Astrocyte (in vitro differentiated cells and primary cell): ENCODE results near the gene STXBP3. TPM values are rescaled to one million over a fixed set of nuclear protein-coding genes. Genes with fewer than 3 reads are reported as not detected.

Experiments used
- DNase-seq: peaks from one replicate; pipeline ENCODE4 v3.0.0-alpha.2; 2010; ENCODE audit warnings: low read depth
- FAIRE-seq: peaks from 2 replicates; lab custom pipeline; 2011; peaks lifted over from hg19 to GRCh38; lab: Jason Lieb, UNC
- H2AFZ ChIP-seq: 2 replicates; pipeline ENCODE4 v1.6.0; 2012; ENCODE audit warnings: low read depth, low read length, inconsistent platforms
- H3K27ac ChIP-seq: 2 replicates; pipeline ENCODE4 v1.5.1; 2011; ENCODE audit warnings: low read depth, low read length, inconsistent platforms
- H3K27me3 ChIP-seq: 2 replicates; pipeline ENCODE4 v1.6.0; 2011; ENCODE audit warnings: low read length, inconsistent platforms; ENCODE audit not compliant: insufficient read depth
- H3K36me3 ChIP-seq: 2 replicates; pipeline ENCODE4 v1.5.1; 2011; ENCODE audit warnings: low read length, inconsistent platforms; ENCODE audit not compliant: insufficient read depth
- H3K4me1 ChIP-seq: 2 replicates; pipeline ENCODE4 v1.5.1; 2011; ENCODE audit warnings: low read length, inconsistent platforms; ENCODE audit not compliant: insufficient read depth
- H3K4me2 ChIP-seq: 2 replicates; pipeline ENCODE4 v1.6.0; 2012; ENCODE audit warnings: low read length, inconsistent platforms
- H3K4me3 ChIP-seq: 2 replicates; pipeline ENCODE4 v1.5.1; 2011; ENCODE audit warnings: low read depth, mild to moderate bottlenecking, low read length, inconsistent platforms; ENCODE audit not compliant: insufficient read depth
- H3K79me2 ChIP-seq: 2 replicates; pipeline ENCODE4 v1.6.0; 2012; ENCODE audit warnings: mild to moderate bottlenecking, low read length, inconsistent platforms; ENCODE audit not compliant: insufficient read depth
- H3K9ac ChIP-seq: 2 replicates; pipeline ENCODE4 v1.6.0; 2012; ENCODE audit warnings: mild to moderate bottlenecking, low read length, inconsistent platforms
- H3K9me3 ChIP-seq: 2 replicates; pipeline ENCODE4 v1.5.1; 2012; ENCODE audit warnings: low read depth, mild to moderate bottlenecking, low read length, inconsistent platforms; ENCODE audit not compliant: insufficient read depth
- H4K20me1 ChIP-seq: 2 replicates; pipeline ENCODE4 v1.6.0; 2012; ENCODE audit warnings: low read length, inconsistent platforms; ENCODE audit not compliant: insufficient read depth
- H3K27ac Mint-ChIP-seq: one replicate; pipeline ENCODE4 v1.8.0; 2021; ENCODE audit warnings: mild to moderate bottlenecking, mixed read lengths; ENCODE audit not compliant: unreplicated experiment
- H3K27me3 Mint-ChIP-seq: one replicate; pipeline ENCODE4 v1.8.0; 2021; ENCODE audit warnings: low read depth, mixed read lengths; ENCODE audit not compliant: unreplicated experiment
- H3K36me3 Mint-ChIP-seq: one replicate; pipeline ENCODE4 v1.8.0; 2021; ENCODE audit warnings: low read depth, mixed read lengths; ENCODE audit not compliant: unreplicated experiment
- H3K4me1 Mint-ChIP-seq: one replicate; pipeline ENCODE4 v1.8.0; 2021; ENCODE audit warnings: low read depth, mixed read lengths; ENCODE audit not compliant: unreplicated experiment
- H3K4me3 Mint-ChIP-seq: one replicate; pipeline ENCODE4 v1.8.0; 2021; ENCODE audit warnings: mild to moderate bottlenecking, moderate library complexity, mixed read lengths; ENCODE audit not compliant: unreplicated experiment
- H3K9me3 Mint-ChIP-seq: one replicate; pipeline ENCODE4 v1.8.0; 2021; ENCODE audit warnings: mild to moderate bottlenecking, mixed read lengths; ENCODE audit not compliant: unreplicated experiment
- EZH2 ChIP-seq: IDR thresholded peaks from 2 replicates; pipeline ENCODE4 v1.6.1; 2012; ENCODE audit warnings: mild to moderate bottlenecking, low read length, inconsistent platforms; ENCODE audit not compliant: insufficient read depth
- total RNA-seq: library from RNA; stranded (reverse); gene quantifications from 2 replicates; pipeline ENCODE4 v1.2.1, GENCODE V29; 2021
- TF ChIP-seq, protein P1 (sequence below): IDR thresholded peaks from 2 replicates; pipeline ENCODE4 v1.5.1; 2011; ENCODE audit warnings: low read depth, mild to moderate bottlenecking, inconsistent platforms, low read length, moderate library complexity; ENCODE audit not compliant: insufficient read depth

The STXBP3 gene
- total RNA-seq, 1 donor from 2014 or later, result 48.5 TPM

DNA sequence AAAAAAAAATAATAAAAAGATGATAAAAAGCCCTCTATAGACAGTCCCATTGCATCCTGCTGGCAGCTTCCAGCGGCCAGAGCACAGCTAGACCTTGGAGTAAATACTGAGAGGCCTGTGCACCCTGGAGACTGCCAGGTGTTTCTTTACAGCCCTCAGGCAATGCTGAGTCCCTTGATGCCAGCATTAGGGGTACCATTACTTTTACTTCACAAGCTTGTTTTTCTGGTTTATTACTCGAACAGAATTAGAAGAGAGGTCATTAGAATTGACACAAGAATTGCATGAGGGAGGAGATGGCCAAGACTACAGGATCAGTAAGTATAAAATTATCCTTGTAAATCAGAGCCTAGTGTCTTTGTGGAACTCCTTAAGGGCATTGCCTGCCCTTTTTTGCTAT, 66.9 kb downstream of the STXBP3 start:
- no peak for TF ChIP-seq EZH2
- TF ChIP-seq, protein P1, sequence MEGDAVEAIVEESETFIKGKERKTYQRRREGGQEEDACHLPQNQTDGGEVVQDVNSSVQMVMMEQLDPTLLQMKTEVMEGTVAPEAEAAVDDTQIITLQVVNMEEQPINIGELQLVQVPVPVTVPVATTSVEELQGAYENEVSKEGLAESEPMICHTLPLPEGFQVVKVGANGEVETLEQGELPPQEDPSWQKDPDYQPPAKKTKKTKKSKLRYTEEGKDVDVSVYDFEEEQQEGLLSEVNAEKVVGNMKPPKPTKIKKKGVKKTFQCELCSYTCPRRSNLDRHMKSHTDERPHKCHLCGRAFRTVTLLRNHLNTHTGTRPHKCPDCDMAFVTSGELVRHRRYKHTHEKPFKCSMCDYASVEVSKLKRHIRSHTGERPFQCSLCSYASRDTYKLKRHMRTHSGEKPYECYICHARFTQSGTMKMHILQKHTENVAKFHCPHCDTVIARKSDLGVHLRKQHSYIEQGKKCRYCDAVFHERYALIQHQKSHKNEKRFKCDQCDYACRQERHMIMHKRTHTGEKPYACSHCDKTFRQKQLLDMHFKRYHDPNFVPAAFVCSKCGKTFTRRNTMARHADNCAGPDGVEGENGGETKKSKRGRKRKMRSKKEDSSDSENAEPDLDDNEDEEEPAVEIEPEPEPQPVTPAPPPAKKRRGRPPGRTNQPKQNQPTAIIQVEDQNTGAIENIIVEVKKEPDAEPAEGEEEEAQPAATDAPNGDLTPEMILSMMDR, result no peak
- peaks cover 7% of the 10 kb centered on the region for H3K36me3 Mint-ChIP-seq
- Histone ChIP-seq H2AFZ (no peak overlapping the region), H3K4me3 (no peak overlapping the region), H3K27me3 (no peaks in the 10 kb centered on the region), H3K9ac (no peak overlapping the region), H3K79me2 (no peaks in the 10 kb centered on the region), H3K36me3 (peaks cover 12% of the 10 kb centered on the region), H3K9me3 (no peaks in the 10 kb centered on the region), H3K27ac (no peak overlapping the region), H4K20me1 (no peaks in the 10 kb centered on the region), H3K4me2 (no peak overlapping the region), H3K4me1 (peaks cover 32% of the 10 kb centered on the region)
- FAIRE-seq (no peak), DNase-seq (no peak)
- no peaks in the 10 kb centered on the region for H3K27me3 Mint-ChIP-seq
- peaks cover 2% of the 10 kb centered on the region for H3K9me3 Mint-ChIP-seq
- H3K4me1 Mint-ChIP-seq, result peaks cover 20% of the 10 kb centered on the region
- H3K4me3 Mint-ChIP-seq, result no peak overlapping the region
- no peak overlapping the region for H3K27ac Mint-ChIP-seq

DNA sequence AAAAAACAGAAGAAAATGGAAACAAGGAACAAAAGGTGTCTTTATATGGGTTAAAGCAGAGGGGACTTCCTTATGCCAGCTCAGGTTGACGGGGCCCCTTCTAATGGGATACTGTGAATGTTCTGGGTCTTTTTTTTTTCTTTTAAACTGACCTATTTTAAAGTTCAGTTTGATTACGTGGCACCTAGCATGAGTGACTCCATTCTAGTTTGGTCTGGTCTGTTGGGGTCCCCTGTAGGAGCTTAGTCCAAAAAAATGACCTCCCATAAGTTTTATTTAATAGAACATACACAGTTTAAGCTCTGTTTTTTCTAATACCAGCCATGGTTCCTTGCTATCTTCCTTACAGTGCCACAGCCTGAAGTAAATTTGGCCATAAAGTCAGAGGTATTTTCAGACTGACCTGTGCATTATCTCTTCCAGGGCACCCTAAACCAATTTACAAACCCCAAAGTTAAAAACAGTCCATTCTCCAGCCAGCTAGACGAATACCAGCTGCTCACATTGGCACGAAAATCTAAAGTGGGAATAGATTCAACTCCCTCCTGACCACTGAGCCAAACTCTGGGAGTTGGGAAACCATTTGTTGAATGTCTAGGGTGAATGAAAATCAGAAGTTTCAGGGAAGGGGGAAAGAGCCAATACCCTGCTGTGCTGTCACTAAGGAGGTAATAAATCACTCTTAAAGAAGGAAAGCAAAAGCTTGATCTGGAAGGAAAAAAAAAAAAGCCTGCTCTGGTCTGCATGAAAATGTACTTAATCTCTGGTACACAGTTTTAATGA, 68.1 kb downstream of the STXBP3 start:
- peak overlapping the region; percentile 98 for H3K27ac ChIP-seq
- TF ChIP-seq, protein P1, result no peak
- no peak for TF ChIP-seq EZH2

DNA sequence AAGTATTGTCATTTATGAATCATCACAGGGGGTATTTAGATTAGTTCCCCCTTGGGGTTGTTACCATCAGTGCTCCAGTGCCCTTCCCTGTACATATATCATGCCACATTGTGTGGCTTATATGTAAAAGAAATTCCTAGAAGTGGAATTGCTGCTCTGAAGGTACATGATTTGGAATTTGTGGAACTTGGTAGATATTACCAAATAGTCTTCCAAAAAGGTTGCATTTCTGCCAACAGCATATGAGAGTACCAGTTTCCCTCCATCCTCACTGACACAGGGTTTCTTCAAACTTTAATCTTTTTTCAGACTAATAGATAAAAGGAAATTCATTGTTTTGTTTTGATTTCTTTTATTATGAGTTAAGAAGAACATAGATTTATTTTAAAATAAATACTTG, 69.1 kb downstream of the STXBP3 start:
- no peak overlapping the region for H2AFZ ChIP-seq
- H3K27ac Mint-ChIP-seq, result peak overlapping the region; percentile 98

More for the DNA sequence above, 68.1 kb downstream of the STXBP3 start:
- peaks cover 4% of the 10 kb centered on the region for H3K36me3 Mint-ChIP-seq
- no peak overlapping the region for H3K4me3 ChIP-seq
- H3K27ac Mint-ChIP-seq, result peak overlapping the region; percentile 27
- no peak overlapping the region for H3K4me3 Mint-ChIP-seq
- FAIRE-seq (no peak), DNase-seq (peak; percentile 65)
- peaks cover 20% of the 10 kb centered on the region for H3K4me1 Mint-ChIP-seq
- H3K79me2 ChIP-seq, result no peaks in the 10 kb centered on the region
- H3K4me2 ChIP-seq, result no peak overlapping the region
- H4K20me1 ChIP-seq, result no peaks in the 10 kb centered on the region
- no peaks in the 10 kb centered on the region for H3K27me3 ChIP-seq
- H2AFZ ChIP-seq, result no peak overlapping the region
- peaks cover 7% of the 10 kb centered on the region for H3K36me3 ChIP-seq
- H3K27me3 Mint-ChIP-seq, result no peaks in the 10 kb centered on the region
- peaks cover 32% of the 10 kb centered on the region for H3K4me1 ChIP-seq
- H3K9me3 ChIP-seq, result no peaks in the 10 kb centered on the region
- peaks cover 2% of the 10 kb centered on the region for H3K9me3 Mint-ChIP-seq
- H3K9ac ChIP-seq, result no peak overlapping the region

More for the DNA sequence above, 69.1 kb downstream of the STXBP3 start:
- peaks cover 20% of the 10 kb centered on the region for H3K4me1 Mint-ChIP-seq
- DNase-seq (no peak), FAIRE-seq (no peak)
- Histone ChIP-seq H3K9ac (peak overlapping the region; percentile 90), H3K79me2 (no peaks in the 10 kb centered on the region), H3K36me3 (no peaks in the 10 kb centered on the region), H3K4me2 (peak overlapping the region; percentile 15), H3K27ac (peak overlapping the region; percentile 98), H3K4me1 (peaks cover 32% of the 10 kb centered on the region), H3K27me3 (no peaks in the 10 kb centered on the region), H3K9me3 (no peaks in the 10 kb centered on the region), H3K4me3 (no peak overlapping the region), H4K20me1 (no peaks in the 10 kb centered on the region)
- H3K4me3 Mint-ChIP-seq, result no peak overlapping the region
- TF ChIP-seq EZH2, result no peak
- TF ChIP-seq, protein P1, result no peak
- H3K36me3 Mint-ChIP-seq, result peaks cover 4% of the 10 kb centered on the region
- peaks cover 5% of the 10 kb centered on the region for H3K9me3 Mint-ChIP-seq
- no peaks in the 10 kb centered on the region for H3K27me3 Mint-ChIP-seq
